GM21390 (cell line): ENCODE measurements around the gene PPP1R1B.
A peak's percentile ranks its signal among the peaks of the same experiment; 100 is the strongest.

ENCODE experiments used
- ATAC-seq: cut with Tn5 transposase; IDR thresholded peaks from one replicate; pipeline ENCODE4 v1.9.1; 2021; ENCODE audit not compliant: unreplicated experiment

PPP1R1B gene

DNA sequence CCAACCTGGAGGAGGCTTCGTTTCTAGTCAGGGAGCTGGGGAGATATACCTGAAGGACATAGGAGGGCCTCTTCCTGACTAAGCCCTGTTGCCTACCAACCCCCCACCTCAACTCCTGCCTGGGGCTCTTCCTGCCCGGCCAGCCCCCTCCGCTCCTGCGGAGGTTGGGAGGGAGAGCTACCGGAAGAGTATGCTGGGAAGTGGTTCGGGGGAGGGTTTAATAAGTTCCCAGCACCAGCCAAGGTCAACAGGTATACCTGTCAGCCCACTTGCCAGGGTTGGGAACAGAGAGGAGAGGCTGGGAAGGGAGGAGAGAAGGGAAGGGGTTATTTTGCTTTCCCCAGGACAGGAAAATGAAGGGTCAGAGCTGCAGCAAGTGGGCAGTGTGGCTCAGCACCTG is 4.7 kb downstream of the PPP1R1B start:
- ATAC-seq = no peak

DNA sequence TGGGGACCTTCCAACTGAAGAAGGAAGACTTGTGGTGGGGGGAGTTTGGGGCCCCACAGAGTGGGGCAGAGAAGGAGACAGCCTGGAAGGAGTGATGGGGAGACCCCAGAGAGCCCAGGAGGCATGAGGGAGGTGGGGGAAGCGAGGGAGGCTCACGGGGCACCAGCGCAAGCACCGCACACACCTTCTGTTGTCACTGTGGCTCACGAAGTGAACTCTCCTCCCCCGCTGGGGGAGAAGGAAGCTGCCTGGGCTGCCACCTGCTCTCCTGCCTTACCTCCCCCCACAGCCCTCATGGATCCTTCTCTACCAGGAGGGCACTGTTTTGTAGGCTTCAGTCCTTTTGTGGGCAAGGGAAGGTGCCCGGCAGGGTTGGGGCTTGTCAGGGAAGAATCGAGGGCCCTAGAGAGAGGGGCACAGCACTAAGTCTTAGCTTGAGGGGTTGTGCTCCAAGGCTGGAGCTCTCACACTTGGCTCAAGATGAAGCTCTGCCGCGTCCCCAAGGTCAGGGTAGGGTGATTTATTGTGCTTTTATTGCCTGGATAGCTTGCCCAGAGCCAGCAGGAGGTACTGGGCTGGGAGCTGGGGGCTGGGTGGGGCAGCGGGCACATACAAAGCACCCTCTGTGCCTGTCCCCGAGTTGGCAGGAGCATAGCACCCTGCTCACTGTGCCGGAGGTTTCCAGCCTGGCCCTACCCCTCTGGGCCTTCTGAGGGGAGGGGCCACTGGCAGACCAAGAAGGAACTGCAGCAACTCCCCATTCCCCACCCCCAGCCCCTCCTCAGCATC is 5.6 kb downstream of the PPP1R1B start:
- ATAC-seq = no peak

GRCh38 chr17:39633570-39634183 is 6.9 kb downstream of the PPP1R1B start:
- no peak for ATAC-seq

DNA sequence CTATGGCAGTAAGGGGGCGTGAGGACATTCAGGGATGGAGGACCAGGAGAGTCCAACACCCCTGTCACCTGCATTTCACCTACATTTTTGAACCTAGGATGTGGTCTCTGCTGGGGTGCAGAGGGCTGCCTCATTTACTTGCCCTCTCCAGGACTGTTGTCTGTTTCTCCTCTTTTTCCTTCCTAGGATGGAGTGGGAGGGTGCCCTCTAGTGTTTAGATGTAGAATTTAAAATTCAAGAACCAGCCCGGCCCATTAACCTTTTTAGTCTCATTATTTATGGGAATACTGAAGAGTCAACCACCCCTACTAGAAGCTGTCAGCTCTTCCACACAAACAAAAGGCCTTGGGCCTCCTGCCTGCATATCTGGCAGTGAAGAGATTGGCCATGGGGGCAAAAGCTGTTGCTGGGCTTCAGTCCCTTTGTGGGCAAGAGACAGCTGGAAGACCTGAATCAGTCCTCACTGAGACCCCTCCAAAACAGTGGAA is 7.7 kb downstream of the PPP1R1B start:
- no peak for ATAC-seq

GRCh38 chr17:39635614-39636176 is 8.9 kb downstream of the PPP1R1B start:
- ATAC-seq = no peak

DNA sequence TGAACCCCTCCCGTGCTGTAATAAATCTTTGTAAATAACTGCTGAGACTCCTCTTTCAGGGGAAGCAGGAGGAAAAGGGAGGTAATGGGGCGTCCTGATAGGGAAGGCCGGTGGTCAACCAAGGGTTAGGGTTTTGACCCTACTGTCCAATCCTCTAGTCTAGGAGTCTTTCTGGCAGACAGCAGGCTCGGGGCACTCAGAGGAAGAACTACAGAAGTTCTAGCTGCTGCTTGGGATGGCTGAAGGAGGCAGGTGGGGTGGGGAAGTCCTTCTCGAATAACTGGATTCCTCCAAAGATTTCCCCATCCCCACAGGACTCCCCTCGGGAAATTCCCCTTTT is 9.8 kb downstream of the PPP1R1B start:
- peak; percentile 10 for ATAC-seq

DNA sequence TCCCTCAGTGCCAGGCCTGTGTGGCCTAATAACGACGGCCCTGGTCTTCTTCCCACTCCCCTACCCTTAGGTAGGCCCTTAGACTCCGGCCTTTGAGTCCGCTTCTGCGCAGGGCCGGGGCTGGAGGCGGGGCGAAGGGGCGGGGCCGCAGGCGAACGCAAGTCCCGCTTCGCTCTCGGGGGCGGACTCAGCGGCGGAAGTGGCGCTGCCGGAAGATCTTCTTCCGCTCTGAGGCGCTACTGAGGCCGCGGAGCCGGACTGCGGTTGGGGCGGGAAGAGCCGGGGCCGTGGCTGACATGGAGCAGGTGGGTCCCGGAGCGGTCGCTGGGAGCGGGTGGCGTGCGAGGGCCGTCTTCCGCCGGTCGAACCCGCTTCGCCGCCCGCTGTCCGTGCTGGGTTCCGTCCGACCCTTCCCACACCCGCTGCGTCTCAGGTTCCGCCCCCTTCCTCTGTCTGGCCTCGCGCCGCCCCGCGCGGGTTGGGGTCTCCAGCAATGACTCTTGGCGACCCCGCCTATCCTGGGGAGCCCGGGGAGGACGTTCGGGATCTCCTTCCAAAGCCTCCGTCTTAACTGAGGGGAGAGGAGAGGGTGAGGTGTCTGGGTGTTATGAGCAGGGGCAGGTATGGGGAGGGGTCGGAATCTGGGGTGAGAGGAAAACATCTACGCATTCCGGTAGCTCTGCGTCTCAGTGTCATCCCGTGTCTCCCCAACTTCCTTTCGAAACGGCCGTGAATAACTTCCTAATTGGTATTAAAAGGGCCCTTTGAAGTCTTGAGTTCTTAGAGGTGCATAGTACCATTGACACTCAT is 10.4 kb downstream of the PPP1R1B start, which contains the start of gene STARD3:
STARD3 (plus strand) TSS at position 218 of the 810 bp plus-strand sequence. CDS start 16,388 bp downstream, outside the sequence.
- peak; percentile 83 for ATAC-seq

- no peak for ATAC-seq
Measured at GRCh38 chr17:39638317-39638716, 11.6 kb downstream of the PPP1R1B start.

DNA sequence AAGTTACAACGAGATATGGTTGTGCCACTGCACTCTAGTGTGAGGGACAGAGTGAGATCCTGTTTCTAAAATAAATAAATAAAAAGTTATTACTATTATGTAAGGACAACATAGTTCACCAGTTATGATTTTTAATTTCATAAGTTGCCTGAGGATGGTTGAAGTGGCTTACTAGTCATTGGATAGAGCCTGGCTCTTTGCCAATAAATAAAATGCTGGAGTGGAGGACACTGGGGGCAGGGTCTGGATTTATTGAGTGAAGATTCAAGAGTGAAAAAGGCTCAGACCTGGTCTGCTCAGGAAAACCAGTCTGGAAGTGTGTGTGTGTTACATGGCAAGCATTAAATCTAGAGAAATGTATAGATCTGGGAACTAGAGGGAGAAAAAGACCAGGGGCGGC is 12.3 kb downstream of the PPP1R1B start:
- no peak for ATAC-seq

GRCh38 chr17:39639566-39640458 is 13.1 kb downstream of the PPP1R1B start:
- ATAC-seq = no peak

GRCh38 chr17:39640591-39641031 is 13.9 kb downstream of the PPP1R1B start:
- ATAC-seq = no peak

GRCh38 chr17:39641097-39641496 is 14.3 kb downstream of the PPP1R1B start:
- no peak for ATAC-seq

DNA sequence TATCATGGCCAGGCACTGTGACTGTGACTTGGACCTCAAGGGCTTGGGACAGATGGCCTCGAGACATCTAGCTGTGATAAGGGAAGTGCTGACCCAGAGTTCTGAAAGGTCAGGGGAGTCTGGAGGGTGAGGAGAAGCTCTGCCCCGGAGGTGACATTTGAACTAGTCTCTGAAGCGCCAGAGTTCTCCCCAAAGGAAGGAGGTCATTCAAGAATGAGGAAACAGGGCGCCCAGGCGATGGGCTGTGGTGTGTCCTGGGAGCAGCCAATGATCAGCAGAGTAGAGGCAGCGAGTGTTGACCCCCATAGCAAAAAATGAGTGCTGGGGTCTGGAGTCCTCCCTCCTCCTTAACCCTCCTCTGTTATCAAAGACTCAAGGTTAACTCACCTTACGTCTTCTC is 15.1 kb downstream of the PPP1R1B start:
- ATAC-seq = no peak

GRCh38 chr17:39642291-39643074 is 15.7 kb downstream of the PPP1R1B start:
- ATAC-seq = no peak

- ATAC-seq = no peak
Measured at GRCh38 chr17:39643271-39643670, 16.5 kb downstream of the PPP1R1B start.

GRCh38 chr17:39647256-39647655 is 20.5 kb downstream of the PPP1R1B start:
- ATAC-seq = no peak

DNA sequence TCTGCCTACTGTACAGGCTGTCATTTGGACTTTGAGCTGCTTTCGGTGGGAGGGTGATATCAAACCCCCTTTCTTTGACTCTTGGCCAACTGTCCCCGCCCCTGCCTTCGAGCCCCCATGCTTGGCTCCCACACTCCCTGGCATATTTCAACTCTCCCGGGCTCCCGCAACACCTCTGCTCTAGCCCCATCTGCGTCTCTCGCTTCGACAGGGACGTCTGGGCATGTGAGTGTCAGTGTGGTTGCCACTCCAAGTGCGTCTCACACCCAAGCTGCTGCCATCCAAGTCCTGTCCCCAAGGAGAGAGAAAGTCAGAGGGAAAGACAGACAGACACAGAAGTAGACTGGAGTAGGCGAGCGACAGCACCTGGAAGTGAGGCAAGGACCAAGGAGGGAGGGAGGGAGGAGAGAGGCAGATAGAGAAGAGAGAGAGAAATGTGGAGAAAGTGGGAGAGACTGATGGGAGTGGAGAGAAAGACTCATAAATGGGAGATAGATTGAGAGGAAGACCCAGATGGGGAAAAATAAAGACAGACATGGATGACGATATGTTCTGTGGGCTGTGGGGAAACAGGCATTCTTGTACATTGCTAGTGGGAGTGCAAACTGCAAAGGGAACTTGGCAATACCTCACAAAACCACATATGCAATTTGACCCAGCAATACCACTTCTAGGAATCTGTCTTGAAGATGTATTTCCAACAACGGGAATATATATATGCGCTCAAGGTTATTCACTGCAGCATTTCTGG is 22.0 kb downstream of the PPP1R1B start:
- ATAC-seq = no peak

DNA sequence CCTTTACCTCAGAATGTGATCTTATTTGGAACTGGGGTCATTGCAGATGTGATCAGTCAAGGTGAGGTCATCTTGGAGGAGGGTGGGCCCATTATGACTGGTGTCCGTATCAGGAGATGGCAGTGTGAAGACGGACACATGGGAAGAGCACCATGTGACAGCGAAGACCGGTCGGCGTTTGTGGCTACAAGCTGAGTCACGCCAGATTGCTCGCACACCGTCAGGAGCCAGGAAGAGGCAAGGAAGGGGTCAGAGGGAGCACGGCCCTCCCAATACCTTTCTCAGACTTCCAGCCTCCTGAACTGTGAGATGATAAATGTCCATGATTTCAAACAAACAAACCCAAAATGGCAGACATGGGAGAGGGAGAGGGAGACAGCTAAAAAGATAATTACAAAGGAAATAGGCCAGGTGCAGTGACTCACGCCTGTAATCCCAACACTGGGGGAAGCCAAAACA is 23.4 kb downstream of the PPP1R1B start:
- no peak for ATAC-seq
